H9 (cell line): ENCODE data around the gene CATSPERB. TPM values are rescaled to one million over a fixed set of nuclear protein-coding genes. Genes with fewer than 3 reads are reported as not detected.

Source experiments
- DNase-seq: peaks from one replicate; pipeline ENCODE4 v3.0.0-alpha.2; 2017
- H2AFZ ChIP-seq: one replicate; pipeline ENCODE4 v1.6.1; 2013; ENCODE audit warnings: mild to moderate bottlenecking, low read length, control low read depth, moderate library complexity
- H2AK5ac ChIP-seq: 2 replicates; pipeline ENCODE4 v1.6.1; 2013; ENCODE audit warnings: low read length, control low read depth, mixed read lengths; ENCODE audit not compliant: insufficient read length
- H2BK120ac ChIP-seq: one replicate; pipeline ENCODE4 v1.6.1; 2013; ENCODE audit warnings: low read depth, mild to moderate bottlenecking, low read length, control low read depth, inconsistent platforms; ENCODE audit not compliant: poor library complexity, severe bottlenecking
- H2BK12ac ChIP-seq: 2 replicates; pipeline ENCODE4 v1.6.1; 2013; ENCODE audit warnings: low read length, control low read depth, mixed read lengths, low read depth; ENCODE audit not compliant: insufficient read length
- H2BK15ac ChIP-seq: 2 replicates; pipeline ENCODE4 v1.6.1; 2013; ENCODE audit warnings: low read depth, low read length, control low read depth
- H2BK20ac ChIP-seq: one replicate; pipeline ENCODE4 v1.6.1; 2013; ENCODE audit warnings: low read depth, mild to moderate bottlenecking, low read length, control low read depth, inconsistent platforms; ENCODE audit not compliant: poor library complexity, severe bottlenecking
- H2BK5ac ChIP-seq: 2 replicates; pipeline ENCODE4 v1.6.1; 2013; ENCODE audit warnings: low read length, control low read depth, mixed read lengths; ENCODE audit not compliant: insufficient read length
- H3K14ac ChIP-seq: 2 replicates; pipeline ENCODE4 v1.6.1; 2013; ENCODE audit warnings: low read length, control low read depth; ENCODE audit not compliant: insufficient read depth
- H3K18ac ChIP-seq: 2 replicates; pipeline ENCODE4 v1.6.1; 2013; ENCODE audit warnings: low read depth, mild to moderate bottlenecking, mixed read lengths, low read length, control low read depth; ENCODE audit not compliant: insufficient read length
- H3K23ac ChIP-seq: 2 replicates; pipeline ENCODE4 v1.6.1; 2013; ENCODE audit warnings: low read length, control low read depth, mixed read lengths, low read depth; ENCODE audit not compliant: insufficient read length
- H3K23me2 ChIP-seq: 2 replicates; pipeline ENCODE4 v1.6.1; 2013; ENCODE audit warnings: low read depth, mild to moderate bottlenecking, mixed read lengths, low read length, control low read depth; ENCODE audit not compliant: insufficient read length, poor library complexity, severe bottlenecking
- H3K27ac ChIP-seq: 2 replicates; pipeline ENCODE4 v1.5.1; 2013; ENCODE audit warnings: low read length, control low read depth, mixed read lengths, low read depth; ENCODE audit not compliant: insufficient read length
- H3K27me3 ChIP-seq: 2 replicates; pipeline ENCODE4 v1.6.1; 2013; ENCODE audit warnings: low read length, control low read depth, inconsistent platforms; ENCODE audit not compliant: insufficient read depth
- H3K4ac ChIP-seq: 2 replicates; pipeline ENCODE4 v1.6.1; 2013; ENCODE audit warnings: low read depth, mild to moderate bottlenecking, control low read depth, inconsistent platforms, low read length, moderate library complexity
- H3K4me1 ChIP-seq: 2 replicates; pipeline ENCODE4 v1.6.1; 2013; ENCODE audit warnings: low read length, control low read depth, inconsistent platforms; ENCODE audit not compliant: insufficient read depth
- H3K4me2 ChIP-seq: 2 replicates; pipeline ENCODE4 v1.6.1; 2013; ENCODE audit warnings: low read length, control low read depth, mixed read lengths; ENCODE audit not compliant: insufficient read length, insufficient read depth
- H3K56ac ChIP-seq: 2 replicates; pipeline ENCODE4 v1.6.1; 2013; ENCODE audit warnings: low read depth, mild to moderate bottlenecking, mixed read lengths, low read length, control low read depth; ENCODE audit not compliant: insufficient read length
- H3K79me1 ChIP-seq: 2 replicates; pipeline ENCODE4 v1.6.1; 2013; ENCODE audit warnings: low read depth, mild to moderate bottlenecking, moderate library complexity, low read length, control low read depth, inconsistent platforms; ENCODE audit not compliant: insufficient read depth, poor library complexity, severe bottlenecking
- H3K79me2 ChIP-seq: 2 replicates; pipeline ENCODE4 v1.6.1; 2013; ENCODE audit warnings: low read length, control low read depth, inconsistent platforms; ENCODE audit not compliant: insufficient read depth
- H3K9ac ChIP-seq: 2 replicates; pipeline ENCODE4 v1.6.1; 2013; ENCODE audit warnings: low read length, control low read depth, mixed read lengths; ENCODE audit not compliant: insufficient read length; ENCODE audit errors: extremely low read depth
- H3K9me3 ChIP-seq: one replicate; pipeline ENCODE4 v1.6.1; 2013; ENCODE audit warnings: low read depth, low read length, inconsistent platforms; ENCODE audit not compliant: control insufficient read depth
- H3T11ph ChIP-seq: one replicate; pipeline ENCODE4 v1.6.1; 2013; ENCODE audit warnings: mild to moderate bottlenecking, low read length, control low read depth, inconsistent platforms
- H4K20me1 ChIP-seq: one replicate; pipeline ENCODE4 v1.6.1; 2013; ENCODE audit not compliant: control insufficient read depth, insufficient read length, insufficient read depth
- H4K5ac ChIP-seq: 2 replicates; pipeline ENCODE4 v1.6.1; 2013; ENCODE audit warnings: low read depth, mild to moderate bottlenecking, mixed read lengths, low read length, control low read depth; ENCODE audit not compliant: insufficient read length
- H4K8ac ChIP-seq: replicated peaks from 2 replicates; pipeline ENCODE4 v1.6.1; 2013; ENCODE audit warnings: low read length, control low read depth, mixed read lengths, low read depth; ENCODE audit not compliant: insufficient read length
- H4K91ac ChIP-seq: 2 replicates; pipeline ENCODE4 v1.6.1; 2013; ENCODE audit warnings: low read depth, mild to moderate bottlenecking, moderate library complexity, mixed read lengths, low read length, control low read depth; ENCODE audit not compliant: insufficient read length
- H3K27ac Mint-ChIP-seq, 3 experiments: 2 replicates in 2 of 3; 3 replicates in 1 of 3; pipeline ENCODE4 v1.8.0; 2020 to 2021; ENCODE audit warnings: mixed read lengths in 3 of 3, mild to moderate bottlenecking in 1 of 3, moderate library complexity in 1 of 3
- H3K27me3 Mint-ChIP-seq: 2 replicates; pipeline ENCODE4 v1.8.0; 2021; ENCODE audit warnings: low read depth, mild to moderate bottlenecking, moderate library complexity, mixed read lengths
- H3K36me3 Mint-ChIP-seq, 3 experiments: 2 replicates in 2 of 3; 3 replicates in 1 of 3; pipeline ENCODE4 v1.8.0; 2020 to 2021; ENCODE audit warnings: low read depth in 3 of 3, mixed read lengths in 3 of 3; ENCODE audit not compliant: insufficient read depth in 1 of 3
- H3K4me1 Mint-ChIP-seq, 2 experiments: 2 replicates each; pipeline ENCODE4 v1.8.0; 2020; ENCODE audit warnings: mixed read lengths in 2 of 2
- H3K4me3 Mint-ChIP-seq, 2 experiments: 2 replicates in 1 of 2; 3 replicates in 1 of 2; pipeline ENCODE4 v1.8.0; 2020 to 2021; ENCODE audit warnings: mild to moderate bottlenecking in 2 of 2, mixed read lengths in 2 of 2, moderate library complexity in 1 of 2
- H3K9me3 Mint-ChIP-seq, 2 experiments: 2 replicates in 1 of 2; 3 replicates in 1 of 2; pipeline ENCODE4 v1.8.0; 2020; ENCODE audit warnings: mild to moderate bottlenecking in 2 of 2, mixed read lengths in 2 of 2, moderate library complexity in 1 of 2
- CTCF ChIP-seq: fragments of 200-600 bp; sonication (generic); conservative IDR thresholded peaks from 3 replicates; pipeline ENCODE4 v1.8.0; 2021; ENCODE audit warnings: antibody characterized with exemption, mild to moderate bottlenecking
- WGBS: extraction: QIAGEN DNeasy Blood & Tissue Kit; methylation state at CpG from one replicate; pipeline ENCODE4 v1.1.7; 2013; ENCODE audit warnings: missing lambda C conversion rate, low lambda C conversion rate, mixed read lengths; ENCODE audit not compliant: insufficient read length; ENCODE audit errors: extremely low coverage; 5-methylcytosine and 5-hydroxymethylcytosine counted together
- total RNA-seq: library from RNA; stranded (reverse); gene quantifications from 2 replicates; pipeline ENCODE4 v1.2.1, GENCODE V29; 2021

The CATSPERB gene
- total RNA-seq, 1 experiment from 2014 or later: 0.48 TPM

- H3K14ac ChIP-seq: no peak overlapping the region
- H3K27ac ChIP-seq: no peak overlapping the region
- H2BK120ac ChIP-seq: no peak overlapping the region
- Mint-ChIP-seq H3K4me3 (no peak overlapping the region), H3K36me3 (no peaks in the 10 kb centered on the region; a peak in 1 of 7 replicates), H3K27me3 (peaks cover 9% of the 10 kb centered on the region), H3K9me3 (peaks cover 4 to 5% of the 10 kb centered on the region in 2 experiments; a peak in 4 of 5 replicates), H3K4me1 (no peaks in the 10 kb centered on the region), H3K27ac (no peak overlapping the region)
- no peaks in the 10 kb centered on the region for H3K79me1 ChIP-seq
- no peak overlapping the region for H4K91ac ChIP-seq
- H2AFZ ChIP-seq: no peak overlapping the region
- H2AK5ac ChIP-seq: no peak overlapping the region
- H2BK5ac ChIP-seq: no peak overlapping the region
- no peaks in the 10 kb centered on the region for H3K79me2 ChIP-seq
- no peak overlapping the region for H3K4me2 ChIP-seq
- H4K8ac ChIP-seq: no peak overlapping the region
- no peaks in the 10 kb centered on the region for H3K23me2 ChIP-seq
- H3K9ac ChIP-seq: no peak overlapping the region
- H2BK20ac ChIP-seq: no peak overlapping the region
- no peak overlapping the region for H3T11ph ChIP-seq
- no peaks in the 10 kb centered on the region for H4K20me1 ChIP-seq
- TF ChIP-seq CTCF: no peak
- H4K5ac ChIP-seq: no peak overlapping the region
- WGBS: no CpG with 5 or more reads among the region's 3 CpGs
- H3K18ac ChIP-seq: no peak overlapping the region
- H2BK12ac ChIP-seq: no peak overlapping the region
- H3K9me3 ChIP-seq: no peaks in the 10 kb centered on the region
- H3K4me1 ChIP-seq: no peaks in the 10 kb centered on the region
- no peak overlapping the region for H2BK15ac ChIP-seq
- no peak overlapping the region for H3K56ac ChIP-seq
- H3K23ac ChIP-seq: no peak overlapping the region
- H3K4ac ChIP-seq: no peak overlapping the region
- no peak for DNase-seq
- no peaks in the 10 kb centered on the region for H3K27me3 ChIP-seq
Measured at GRCh38 chr14:91533623-91534022, 198.3 kb downstream of the CATSPERB start.

Other genes starting within 250 kb of the CATSPERB start
- gene PPP4R3A, start 221.8 kb downstream of the CATSPERB start, total RNA-seq: 147 and 148 TPM in 2 replicates
- 16.2 and 16.4 TPM in 2 replicates for gene TC2N, start 135.4 kb upstream of the CATSPERB start, total RNA-seq
- gene FBLN5, start 215.6 kb upstream of the CATSPERB start, total RNA-seq: 1.0 and 1.3 TPM in 2 replicates